ENCODE data around the gene STAT5A.

- TF ChIP-seq, protein P1, sequence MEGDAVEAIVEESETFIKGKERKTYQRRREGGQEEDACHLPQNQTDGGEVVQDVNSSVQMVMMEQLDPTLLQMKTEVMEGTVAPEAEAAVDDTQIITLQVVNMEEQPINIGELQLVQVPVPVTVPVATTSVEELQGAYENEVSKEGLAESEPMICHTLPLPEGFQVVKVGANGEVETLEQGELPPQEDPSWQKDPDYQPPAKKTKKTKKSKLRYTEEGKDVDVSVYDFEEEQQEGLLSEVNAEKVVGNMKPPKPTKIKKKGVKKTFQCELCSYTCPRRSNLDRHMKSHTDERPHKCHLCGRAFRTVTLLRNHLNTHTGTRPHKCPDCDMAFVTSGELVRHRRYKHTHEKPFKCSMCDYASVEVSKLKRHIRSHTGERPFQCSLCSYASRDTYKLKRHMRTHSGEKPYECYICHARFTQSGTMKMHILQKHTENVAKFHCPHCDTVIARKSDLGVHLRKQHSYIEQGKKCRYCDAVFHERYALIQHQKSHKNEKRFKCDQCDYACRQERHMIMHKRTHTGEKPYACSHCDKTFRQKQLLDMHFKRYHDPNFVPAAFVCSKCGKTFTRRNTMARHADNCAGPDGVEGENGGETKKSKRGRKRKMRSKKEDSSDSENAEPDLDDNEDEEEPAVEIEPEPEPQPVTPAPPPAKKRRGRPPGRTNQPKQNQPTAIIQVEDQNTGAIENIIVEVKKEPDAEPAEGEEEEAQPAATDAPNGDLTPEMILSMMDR (IDR thresholded peaks at IDR 0.05), result no peak
- TF ChIP-seq POLR2A (IDR thresholded peaks at IDR 0.05), result no peak
These were observed 52.4 kb downstream of the STAT5A start for GRCh38 chr17:42340691-42341127.
